OCI-LY1 (cell line): ENCODE measurements around the gene RBMS3.

Source experiments
- EZH2 ChIP-seq: fragments of 200-600 bp; sonication (generic), shearing (Covaris generic); IDR thresholded peaks from 2 replicates; pipeline ENCODE4 v1.8.0; 2017; ENCODE audit warnings: borderline replicate concordance, mixed run types, mild to moderate bottlenecking, antibody characterized with exemption, low read length, moderate library complexity, mixed read lengths
- TF ChIP-seq, protein P1 (sequence below): fragments of 200-600 bp; sonication (generic), shearing (Covaris generic); IDR thresholded peaks from 2 replicates; pipeline ENCODE4 v1.5.1; 2017; ENCODE audit warnings: mild to moderate bottlenecking, antibody characterized with exemption, low read length, moderate library complexity, mixed read lengths

- TF ChIP-seq, protein P1, sequence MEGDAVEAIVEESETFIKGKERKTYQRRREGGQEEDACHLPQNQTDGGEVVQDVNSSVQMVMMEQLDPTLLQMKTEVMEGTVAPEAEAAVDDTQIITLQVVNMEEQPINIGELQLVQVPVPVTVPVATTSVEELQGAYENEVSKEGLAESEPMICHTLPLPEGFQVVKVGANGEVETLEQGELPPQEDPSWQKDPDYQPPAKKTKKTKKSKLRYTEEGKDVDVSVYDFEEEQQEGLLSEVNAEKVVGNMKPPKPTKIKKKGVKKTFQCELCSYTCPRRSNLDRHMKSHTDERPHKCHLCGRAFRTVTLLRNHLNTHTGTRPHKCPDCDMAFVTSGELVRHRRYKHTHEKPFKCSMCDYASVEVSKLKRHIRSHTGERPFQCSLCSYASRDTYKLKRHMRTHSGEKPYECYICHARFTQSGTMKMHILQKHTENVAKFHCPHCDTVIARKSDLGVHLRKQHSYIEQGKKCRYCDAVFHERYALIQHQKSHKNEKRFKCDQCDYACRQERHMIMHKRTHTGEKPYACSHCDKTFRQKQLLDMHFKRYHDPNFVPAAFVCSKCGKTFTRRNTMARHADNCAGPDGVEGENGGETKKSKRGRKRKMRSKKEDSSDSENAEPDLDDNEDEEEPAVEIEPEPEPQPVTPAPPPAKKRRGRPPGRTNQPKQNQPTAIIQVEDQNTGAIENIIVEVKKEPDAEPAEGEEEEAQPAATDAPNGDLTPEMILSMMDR = no peak
- no peak for TF ChIP-seq EZH2
Measured at GRCh38 chr3:29827756-29828155, 546.9 kb downstream of the RBMS3 start.
